AML-193 (cell line): ENCODE data around the gene BIRC3.
"Not testable (repeated sequence)": the region's sequence is repeated elsewhere in the genome, so short reads cannot be mapped to it uniquely, and the experiment has no call there.

Experiments
- DNase-seq, 2 experiments: peaks; one replicate each; lab custom pipeline; 2025; lab: John Stamatoyannopoulos, UW

BIRC3 gene

DNA sequence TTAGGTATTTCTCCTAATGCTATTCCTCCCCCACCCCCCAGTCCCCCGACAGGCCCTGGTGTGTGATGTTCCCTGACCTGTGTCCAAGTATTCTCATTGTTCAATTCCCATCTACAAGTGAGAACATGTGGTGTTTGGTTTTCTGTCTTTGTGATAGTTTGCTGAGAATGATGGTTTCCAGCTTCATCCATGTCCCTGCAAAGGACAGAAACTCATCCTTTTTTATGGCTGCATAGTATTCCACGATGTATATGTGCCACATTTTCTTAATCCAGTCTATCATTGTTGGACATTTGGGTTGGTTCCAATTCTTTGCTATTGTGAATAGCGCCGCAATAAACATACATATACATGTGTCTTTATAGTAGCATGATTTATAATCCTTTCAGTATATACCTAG, 20.5 kb upstream of the BIRC3 start:
- not testable (repeated sequence) for DNase-seq

DNA sequence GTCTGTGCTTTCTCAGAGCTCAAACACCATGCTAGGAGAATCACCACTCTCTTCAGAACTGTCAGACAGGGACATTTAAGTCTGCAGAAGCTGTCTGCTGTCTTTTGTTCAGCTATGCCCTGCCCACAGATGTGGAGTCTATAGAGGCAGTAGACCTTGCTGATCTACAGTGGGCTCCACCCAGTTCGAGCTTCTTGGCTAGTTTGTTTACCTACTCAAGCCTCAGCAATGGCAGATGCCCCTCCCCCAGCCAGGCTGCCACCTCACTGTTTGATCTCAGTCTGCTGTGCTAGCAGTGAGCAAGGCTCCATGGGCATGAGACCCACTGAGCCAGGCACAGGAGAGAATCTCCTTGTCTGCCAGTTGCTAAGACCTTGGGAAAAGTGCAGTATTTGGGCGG, 16.4 kb upstream of the BIRC3 start:
- not testable (repeated sequence) for DNase-seq

DNA sequence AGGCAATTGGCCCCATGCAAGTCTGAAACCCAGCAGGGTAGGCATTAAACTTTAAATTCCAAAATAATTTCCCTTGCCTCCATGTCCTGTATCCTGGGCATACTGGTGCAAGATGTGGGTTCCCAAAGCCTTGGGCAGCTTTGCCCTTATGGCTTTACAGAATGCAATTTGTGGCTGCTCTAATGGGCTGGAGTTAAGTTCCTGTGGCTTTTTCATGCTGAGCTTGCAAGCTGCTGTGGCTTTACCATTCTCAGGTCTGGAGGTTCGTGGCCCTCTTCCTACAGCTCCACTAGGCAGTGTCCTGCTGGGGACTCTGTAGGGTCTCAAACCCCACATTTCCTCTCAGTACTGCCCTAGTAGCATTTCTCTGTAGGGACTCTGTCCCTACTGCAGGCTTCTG, 15.0 kb upstream of the BIRC3 start:
- DNase-seq = no peak

DNA sequence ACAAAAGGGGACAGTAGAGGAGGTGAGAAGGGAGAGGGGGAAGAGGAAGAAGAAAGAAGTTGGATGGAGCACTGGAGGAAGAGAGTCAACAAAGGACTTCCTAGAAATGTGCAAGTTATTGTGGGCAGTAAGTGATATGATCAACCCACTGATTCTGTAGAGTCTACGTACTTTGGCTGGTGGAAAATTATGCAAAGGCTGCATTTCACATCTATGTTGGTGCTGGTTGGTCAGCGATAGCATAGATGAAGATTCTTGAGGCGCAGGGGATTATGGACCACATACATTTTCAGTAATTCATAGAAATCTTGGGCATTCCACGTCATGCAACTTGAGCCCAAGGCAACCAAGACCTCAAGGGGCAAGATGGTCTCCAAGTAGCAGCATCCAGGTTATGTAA, 12.6 kb upstream of the BIRC3 start:
- DNase-seq = no peak

DNA sequence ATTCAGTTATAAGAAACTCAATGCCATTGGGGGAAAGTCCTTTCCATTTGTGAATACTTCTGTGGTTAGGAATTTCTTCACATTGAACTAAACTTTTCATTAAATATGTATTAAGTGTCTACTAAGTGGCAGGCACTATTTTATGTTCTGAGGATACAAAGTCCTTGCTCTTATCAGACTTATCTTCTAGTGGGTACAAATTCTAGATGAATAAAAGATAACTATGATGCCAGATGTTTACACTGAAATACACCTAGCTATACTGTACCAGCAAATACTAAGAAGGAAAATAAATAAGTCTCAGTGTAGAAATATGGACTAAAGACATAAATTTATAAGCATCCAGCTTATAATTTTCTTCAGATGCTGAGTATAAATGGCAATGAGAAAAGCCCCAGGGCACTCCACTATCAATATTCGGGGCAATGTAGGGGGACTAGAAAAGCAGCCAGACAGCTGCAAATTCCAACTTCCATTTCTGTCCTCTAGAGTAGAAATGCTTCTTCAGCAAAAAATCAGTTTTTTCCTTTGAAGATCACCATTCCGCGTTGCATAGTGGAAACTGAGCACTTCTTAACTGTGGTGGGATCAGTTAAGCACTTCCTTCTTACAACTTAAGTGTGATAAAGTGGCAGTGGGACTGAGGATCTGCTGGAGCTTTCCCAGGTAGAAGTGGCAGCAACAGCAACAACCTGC, 11.8 kb upstream of the BIRC3 start:
- DNase-seq = no peak

DNA sequence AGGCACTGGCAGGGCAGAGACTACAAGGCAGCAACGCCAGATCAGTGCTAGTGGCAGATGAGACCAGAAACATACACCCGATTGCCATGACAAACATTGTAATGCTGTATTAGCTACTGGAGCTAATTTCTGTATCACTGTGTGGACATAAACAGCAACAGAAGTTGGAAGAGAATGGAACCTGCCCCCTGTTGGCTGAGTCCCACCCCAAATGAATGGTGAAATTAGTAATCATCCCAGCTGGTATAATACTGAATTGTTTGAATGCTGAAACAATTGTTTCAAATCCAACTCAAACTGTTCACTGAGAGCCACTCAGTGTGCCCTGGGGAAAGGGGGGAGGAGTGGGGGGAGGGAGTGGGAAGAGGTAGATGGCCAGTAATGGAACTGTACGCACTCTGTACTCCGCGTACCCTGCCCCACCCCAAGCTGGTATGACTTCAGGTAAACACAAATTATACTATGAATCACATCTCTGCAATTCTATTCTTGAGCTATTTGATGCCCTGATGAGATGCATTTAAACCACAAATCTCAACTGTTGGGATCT, 11.2 kb upstream of the BIRC3 start:
- no peak for DNase-seq

DNA sequence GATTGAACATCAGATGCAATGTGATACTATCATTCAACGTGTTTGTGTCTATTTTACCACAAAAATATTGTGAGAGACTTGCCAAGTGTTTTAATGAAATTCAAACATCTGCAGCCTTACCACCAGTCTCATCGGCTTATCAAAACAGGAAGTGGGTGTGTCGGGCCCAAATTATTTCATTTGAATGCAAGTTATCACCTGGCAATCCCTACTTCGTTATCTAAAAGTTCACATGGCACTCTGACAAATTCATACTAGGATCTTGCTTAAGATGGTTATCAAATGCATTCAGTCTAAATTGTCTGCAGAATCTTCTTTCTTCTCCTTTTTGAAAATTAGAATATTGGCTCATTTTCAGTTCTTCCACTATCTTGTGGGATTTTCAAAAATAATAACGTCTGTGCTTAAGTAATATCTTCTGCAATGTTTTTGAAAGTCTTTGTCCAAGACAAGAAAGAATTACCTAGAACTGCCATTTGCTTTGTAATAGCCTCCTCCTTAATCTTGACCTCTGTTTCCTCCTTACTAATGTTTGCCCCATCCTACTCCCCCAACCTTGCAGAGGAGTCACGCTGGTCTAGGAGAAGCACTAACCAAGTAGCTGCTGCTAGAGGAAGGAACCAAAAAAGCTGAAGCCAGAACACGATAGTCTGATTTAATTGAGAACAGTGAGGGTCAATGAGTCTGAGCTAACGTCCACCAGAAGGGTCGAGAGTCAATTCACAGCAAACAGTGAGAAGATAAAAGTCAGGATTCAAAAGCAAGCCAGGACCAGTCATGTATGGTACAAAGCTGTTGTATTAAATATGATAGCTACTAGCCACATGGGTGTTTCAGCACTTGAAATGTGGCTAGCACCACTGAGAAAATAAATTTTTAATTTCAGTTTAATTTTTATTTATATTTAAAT, 10.2 kb upstream of the BIRC3 start:
- DNase-seq = peak; percentile 43 to 50

DNA sequence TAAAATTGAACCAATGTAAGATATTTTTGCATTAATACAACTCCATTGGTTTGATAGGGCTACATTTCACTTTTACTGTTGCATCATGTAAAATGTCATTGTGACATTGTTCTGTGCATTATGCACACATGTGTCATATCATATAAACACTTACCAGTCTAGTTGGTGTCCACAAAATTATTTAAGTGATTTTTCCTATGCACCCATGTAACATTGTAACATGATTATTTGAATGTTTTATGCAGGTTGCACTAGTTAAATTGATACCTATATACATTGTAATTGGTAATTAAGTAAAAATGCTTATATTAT, 9.6 kb upstream of the BIRC3 start:
- DNase-seq = no peak

DNA sequence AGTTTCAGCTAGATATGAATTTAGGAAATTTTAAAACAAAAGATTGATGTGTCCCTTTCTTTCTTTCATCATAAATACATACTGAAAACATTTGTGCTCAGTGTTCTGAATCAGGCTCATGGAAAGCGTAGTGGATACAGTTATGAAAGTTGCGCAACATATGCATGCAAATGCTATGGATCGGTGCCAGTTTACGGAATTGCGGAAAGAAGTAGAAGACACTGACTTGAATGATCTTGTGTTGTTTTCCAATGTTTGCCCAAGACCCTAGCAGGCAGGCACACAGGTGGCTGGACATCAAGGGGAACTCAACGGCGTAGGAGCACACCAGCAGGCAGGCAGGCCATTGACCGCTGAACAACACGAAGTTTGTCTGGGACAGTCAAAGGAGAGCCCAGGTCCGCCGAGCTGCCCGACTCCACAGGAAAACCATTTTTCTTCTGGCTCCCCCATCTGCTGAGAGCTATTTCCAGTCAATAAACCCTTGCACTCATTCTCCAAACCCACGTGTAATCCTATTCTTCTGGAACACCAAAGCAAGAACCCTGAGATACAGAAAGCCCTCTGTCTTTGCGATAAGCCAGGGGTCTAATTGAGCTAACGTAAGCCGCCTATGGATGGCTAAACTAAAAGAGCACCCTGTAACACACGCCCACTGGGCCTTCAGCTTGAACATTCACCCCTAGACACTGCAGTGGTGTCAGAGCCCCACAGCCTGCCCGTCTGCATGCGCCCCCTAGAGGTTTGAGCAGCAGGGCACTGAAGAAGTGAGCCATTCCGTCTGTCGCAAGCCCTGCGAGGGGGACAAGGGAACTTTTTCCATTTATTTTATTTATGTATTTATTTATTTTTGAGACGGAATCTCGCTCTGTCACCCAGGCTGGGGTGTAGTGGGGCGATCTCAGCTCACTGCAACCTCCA, 7.4 kb upstream of the BIRC3 start:
- DNase-seq = no peak

DNA sequence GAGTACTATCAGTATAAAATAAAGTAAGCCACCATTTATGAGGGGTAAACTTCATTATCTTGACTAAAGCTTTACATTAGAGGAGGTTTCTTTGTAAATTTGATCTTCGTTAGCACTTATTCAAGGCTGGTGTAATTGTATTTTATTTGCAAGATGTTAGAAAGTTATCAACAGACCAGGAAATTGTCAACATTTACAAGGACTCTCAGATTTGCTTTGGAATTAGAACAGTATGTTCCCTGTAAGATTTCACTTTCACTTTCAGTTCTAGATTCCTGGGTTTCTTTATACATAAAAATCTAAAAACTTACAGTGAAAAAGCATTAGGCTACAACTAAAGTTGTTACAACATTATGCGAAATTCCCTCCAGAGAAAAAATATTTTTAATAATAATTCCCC, 4.6 kb upstream of the BIRC3 start:
- no peak for DNase-seq

DNA sequence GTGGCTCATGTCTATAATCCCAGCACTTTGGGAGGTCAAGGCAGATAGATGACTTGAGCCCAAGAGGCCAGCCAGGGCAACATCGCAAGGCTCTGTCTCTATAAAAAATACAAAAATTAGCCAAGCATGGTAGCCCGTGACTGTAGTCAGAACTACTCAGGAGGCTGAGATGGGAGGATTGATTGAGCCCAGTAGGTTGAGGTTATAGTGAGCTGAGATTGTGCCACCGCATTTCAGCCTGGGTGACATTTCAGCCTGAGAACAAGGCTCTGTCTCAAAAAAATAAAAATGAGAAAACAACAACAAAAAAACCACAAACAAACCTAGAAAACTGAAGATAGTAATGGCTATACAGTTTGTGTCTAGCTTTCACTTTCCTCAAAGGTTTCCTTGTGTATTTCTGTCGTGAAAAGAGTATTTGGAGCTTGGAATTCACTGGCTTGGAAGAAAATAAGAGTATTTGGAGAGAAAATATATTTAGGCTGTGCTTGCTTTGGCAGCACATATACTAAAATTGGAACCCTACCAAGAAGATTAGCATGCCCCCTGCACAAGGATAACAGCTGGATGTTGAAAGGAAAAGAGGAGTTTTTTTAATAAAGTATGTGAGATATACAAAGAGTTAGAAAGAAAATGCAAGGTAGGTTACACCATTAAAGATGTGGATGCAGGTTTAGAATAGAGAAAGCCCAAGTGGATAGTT, 3.9 kb upstream of the BIRC3 start:
- no peak for DNase-seq

DNA sequence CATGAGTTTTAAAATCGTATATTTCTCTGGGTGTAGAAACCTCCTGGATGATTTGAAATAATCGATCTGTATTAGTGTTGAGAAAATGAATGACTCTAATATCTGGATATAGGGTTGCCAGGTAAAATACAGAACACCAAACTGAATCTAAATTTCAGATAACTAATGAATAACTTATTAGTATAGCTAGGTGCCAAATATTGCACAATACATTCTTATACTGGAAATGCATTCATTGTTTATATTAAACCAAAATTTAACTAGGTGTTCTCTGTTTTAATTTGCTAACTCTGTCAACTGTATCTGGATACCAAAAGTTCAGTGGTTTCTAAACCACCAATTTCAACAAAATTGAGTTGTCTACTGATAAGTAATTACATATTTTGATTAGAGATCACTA, 2.5 kb upstream of the BIRC3 start:
- DNase-seq = no peak

DNA sequence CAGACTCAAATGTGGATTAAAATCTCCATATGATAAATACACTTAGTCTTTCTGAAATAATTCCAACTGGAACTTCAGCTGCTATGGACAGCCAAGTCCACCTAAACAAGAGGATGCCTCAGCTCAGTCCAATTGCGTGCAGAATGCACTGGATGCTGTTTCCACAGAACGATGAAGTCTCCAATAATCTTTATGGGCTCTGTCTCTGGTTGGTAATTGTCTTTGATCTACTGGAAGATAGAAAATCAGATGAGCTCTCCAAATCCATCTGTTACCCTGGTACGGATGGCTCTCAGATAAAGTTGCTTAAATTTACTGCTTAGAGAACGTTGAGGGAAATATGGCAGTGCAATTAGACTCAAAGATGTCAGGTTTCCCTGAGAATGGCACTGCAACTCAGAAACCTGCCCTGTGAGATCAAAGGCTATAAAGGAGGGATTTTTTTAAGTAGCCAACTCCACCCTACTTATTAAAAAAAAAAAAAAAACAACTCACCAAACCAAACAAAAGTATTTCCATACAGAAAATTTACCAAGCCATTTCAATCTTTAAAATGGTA, 859 bp upstream of the BIRC3 start:
- no peak for DNase-seq

DNA sequence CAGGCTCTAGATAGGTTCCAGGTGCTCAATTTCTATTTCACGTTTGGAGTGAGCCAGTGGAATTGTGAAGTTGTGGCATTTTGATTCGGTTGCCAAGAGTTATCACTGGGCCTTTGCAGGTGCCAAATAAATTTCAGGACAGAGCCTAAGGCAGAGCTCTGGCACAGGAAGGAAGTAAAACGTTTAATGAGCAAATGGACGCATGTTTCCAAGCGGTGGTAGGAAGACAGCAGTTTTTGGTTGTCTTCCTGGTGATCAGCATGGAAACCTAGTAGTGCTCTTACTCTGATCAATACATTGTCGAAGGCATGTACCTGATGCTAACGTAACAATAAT, 452 bp downstream of the BIRC3 start:
- DNase-seq = no peak

DNA sequence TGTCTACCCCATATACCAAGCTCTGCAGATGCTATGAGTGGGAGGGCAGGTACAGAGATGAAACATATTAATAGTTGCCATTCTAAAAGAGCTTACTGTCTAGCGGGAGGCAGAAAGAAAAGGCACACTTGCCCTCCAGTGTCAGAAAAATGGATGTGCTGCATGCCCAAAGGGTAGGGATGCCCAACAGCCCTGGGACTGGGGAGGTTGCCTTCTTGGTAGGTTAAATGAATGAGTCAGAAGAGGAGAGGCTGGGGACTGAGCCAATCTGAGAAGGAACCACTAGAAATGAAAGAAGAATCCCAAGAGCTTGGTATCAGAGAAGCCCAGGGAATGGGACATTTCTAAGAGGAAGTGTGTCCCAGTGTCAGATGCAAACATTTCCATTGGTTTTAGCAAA, 1.2 kb downstream of the BIRC3 start:
- DNase-seq = no peak

DNA sequence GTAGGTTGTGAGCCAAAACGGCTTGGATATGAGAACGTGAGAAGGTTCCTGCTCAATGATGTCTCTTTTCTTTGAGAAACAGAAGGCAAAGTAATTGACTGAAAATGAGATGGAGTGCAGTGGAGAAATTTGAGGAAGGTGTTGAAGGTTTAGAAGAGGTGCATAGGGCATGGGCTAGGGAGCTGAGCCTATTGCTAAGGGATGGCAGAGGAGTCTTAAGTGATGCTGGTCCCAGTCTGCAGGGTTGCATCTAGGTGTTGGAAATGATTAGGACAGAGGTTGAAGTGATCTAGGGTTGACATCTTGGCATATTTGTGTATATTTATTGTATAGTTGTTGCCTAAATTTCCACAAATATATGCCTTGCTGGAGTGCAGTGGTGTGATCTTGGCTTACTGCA, 2.3 kb downstream of the BIRC3 start:
- DNase-seq = no peak

DNA sequence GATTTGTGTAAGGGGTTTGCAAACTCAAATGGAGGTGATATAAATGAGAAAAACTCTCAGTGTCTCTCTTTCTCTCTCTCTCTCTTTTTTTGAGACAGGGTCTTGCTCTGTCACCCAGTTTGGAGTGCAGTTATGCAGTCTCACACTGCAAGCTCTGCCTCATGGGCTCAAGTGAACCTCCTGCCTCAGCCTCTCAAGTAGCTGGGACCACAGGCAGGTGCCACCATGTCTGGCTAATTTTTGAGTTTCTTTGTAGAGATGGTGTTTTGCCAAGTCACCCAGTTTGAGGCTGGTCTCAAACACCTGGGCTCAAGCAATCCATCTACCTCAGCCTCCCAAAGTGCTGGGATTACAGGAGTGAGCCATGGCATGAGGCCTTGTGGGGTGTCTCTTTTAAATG, 2.9 kb downstream of the BIRC3 start:
- DNase-seq = no peak

DNA sequence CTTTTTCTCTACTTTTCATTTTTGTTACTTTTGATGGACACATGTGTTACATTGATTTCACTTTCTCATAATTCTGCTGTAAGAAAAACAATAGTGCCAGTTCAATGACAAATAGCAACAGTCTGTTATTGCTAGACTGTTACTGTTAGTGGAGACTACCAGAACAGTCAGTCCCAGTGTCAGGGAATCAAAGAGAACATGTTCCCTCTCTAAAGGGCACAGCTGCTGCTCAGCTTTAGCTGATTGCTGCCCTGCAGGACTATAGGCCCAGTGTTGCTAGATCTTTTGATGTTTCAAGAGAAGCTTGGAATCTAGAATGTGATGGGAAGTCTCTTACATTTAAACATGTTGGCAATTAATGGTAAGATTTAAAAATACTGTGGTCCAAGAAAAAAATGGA, 3.4 kb downstream of the BIRC3 start:
- no peak for DNase-seq

DNA sequence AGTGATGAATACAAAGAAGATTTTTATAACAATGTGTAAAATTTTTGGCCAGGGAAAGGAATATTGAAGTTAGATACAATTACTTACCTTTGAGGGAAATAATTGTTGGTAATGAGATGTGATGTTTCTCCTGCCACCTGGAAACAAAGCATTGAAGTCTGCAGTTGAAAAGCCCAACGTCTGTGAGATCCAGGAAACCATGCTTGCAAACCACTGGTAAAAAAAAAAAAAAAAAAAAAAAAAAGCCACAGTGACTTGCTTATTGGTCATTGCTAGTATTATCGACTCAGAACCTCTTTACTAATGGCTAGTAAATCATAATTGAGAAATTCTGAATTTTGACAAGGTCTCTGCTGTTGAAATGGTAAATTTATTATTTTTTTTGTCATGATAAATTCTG, 5.3 kb downstream of the BIRC3 start:
- peak; percentile 21 to 22 for DNase-seq

DNA sequence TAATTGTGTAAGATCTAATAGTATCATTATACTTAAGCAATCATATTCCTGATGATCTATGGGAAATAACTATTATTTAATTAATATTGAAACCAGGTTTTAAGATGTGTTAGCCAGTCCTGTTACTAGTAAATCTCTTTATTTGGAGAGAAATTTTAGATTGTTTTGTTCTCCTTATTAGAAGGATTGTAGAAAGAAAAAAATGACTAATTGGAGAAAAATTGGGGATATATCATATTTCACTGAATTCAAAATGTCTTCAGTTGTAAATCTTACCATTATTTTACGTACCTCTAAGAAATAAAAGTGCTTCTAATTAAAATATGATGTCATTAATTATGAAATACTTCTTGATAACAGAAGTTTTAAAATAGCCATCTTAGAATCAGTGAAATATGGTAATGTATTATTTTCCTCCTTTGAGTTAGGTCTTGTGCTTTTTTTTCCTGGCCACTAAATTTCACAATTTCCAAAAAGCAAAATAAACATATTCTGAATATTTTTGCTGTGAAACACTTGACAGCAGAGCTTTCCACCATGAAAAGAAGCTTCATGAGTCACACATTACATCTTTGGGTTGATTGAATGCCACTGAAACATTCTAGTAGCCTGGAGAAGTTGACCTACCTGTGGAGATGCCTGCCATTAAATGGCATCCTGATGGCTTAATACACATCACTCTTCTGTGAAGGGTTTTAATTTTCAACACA, 6.4 kb downstream of the BIRC3 start:
- DNase-seq = no peak

DNA sequence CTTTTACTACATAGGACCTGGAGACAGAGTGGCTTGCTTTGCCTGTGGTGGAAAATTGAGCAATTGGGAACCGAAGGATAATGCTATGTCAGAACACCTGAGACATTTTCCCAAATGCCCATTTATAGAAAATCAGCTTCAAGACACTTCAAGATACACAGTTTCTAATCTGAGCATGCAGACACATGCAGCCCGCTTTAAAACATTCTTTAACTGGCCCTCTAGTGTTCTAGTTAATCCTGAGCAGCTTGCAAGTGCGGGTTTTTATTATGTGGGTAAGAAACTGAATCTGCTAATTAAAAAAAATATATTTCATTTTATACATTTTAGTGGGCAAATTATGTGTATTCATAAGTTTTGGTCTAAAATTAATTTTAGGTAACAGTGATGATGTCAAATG, 7.8 kb downstream of the BIRC3 start:
- DNase-seq = no peak
